ENCODE data around the gene RBMS3.

Gene RBMS3

GRCh38 chr3:29590461-29590860 lies 309.6 kb downstream of the RBMS3 start:
- no peak for DNase-seq

GRCh38 chr3:29591579-29591978 lies 310.7 kb downstream of the RBMS3 start:
- DNase-seq: no peak

- no peak for DNase-seq
These were observed 312.9 kb downstream of the RBMS3 start for GRCh38 chr3:29593802-29594201.

- no peak for DNase-seq
These were observed 313.4 kb downstream of the RBMS3 start for GRCh38 chr3:29594261-29594660.

GRCh38 chr3:29597376-29598008 lies 316.6 kb downstream of the RBMS3 start:
- DNase-seq: no peak

- DNase-seq: no peak
These were observed 321.2 kb downstream of the RBMS3 start for GRCh38 chr3:29601861-29602585.

GRCh38 chr3:29605845-29606244 lies 325.0 kb downstream of the RBMS3 start:
- no peak for DNase-seq

GRCh38 chr3:29606416-29606815 lies 325.5 kb downstream of the RBMS3 start:
- no peak for DNase-seq

- no peak for DNase-seq
These were observed 327.8 kb downstream of the RBMS3 start for GRCh38 chr3:29608414-29609327.

- DNase-seq: no peak
These were observed 328.5 kb downstream of the RBMS3 start for GRCh38 chr3:29609328-29609811.

- DNase-seq: no peak
These were observed 329.9 kb downstream of the RBMS3 start for GRCh38 chr3:29610781-29611180.

- DNase-seq: no peak
These were observed 330.4 kb downstream of the RBMS3 start for GRCh38 chr3:29611252-29611651.

GRCh38 chr3:29612536-29612935 lies 331.7 kb downstream of the RBMS3 start:
- DNase-seq: no peak

GRCh38 chr3:29614954-29615353 lies 334.1 kb downstream of the RBMS3 start:
- DNase-seq: no peak

GRCh38 chr3:29618395-29619282 lies 337.8 kb downstream of the RBMS3 start:
- DNase-seq: no peak

- DNase-seq: no peak
These were observed 338.8 kb downstream of the RBMS3 start for GRCh38 chr3:29619676-29620075.

- DNase-seq: no peak
These were observed 346.6 kb downstream of the RBMS3 start for GRCh38 chr3:29627136-29628117.

- no peak for DNase-seq
These were observed 347.9 kb downstream of the RBMS3 start for GRCh38 chr3:29628795-29629194.

- DNase-seq: no peak
These were observed 355.0 kb downstream of the RBMS3 start for GRCh38 chr3:29635888-29636287.

GRCh38 chr3:29637068-29637467 lies 356.2 kb downstream of the RBMS3 start:
- DNase-seq: no peak

Data from activated T-cell treated with anti-CD3 and anti-CD28 coated beads, Interleukin-2, amount 50 U/mL, for 48 hours (primary cell).